ENCODE results near the gene ZNRF1. TPM values are rescaled to one million over a fixed set of nuclear protein-coding genes. Genes with fewer than 3 reads are reported as not detected.

The ZNRF1 gene
- 22.1 and 29.5 TPM in 2 replicates for total RNA-seq

DNA sequence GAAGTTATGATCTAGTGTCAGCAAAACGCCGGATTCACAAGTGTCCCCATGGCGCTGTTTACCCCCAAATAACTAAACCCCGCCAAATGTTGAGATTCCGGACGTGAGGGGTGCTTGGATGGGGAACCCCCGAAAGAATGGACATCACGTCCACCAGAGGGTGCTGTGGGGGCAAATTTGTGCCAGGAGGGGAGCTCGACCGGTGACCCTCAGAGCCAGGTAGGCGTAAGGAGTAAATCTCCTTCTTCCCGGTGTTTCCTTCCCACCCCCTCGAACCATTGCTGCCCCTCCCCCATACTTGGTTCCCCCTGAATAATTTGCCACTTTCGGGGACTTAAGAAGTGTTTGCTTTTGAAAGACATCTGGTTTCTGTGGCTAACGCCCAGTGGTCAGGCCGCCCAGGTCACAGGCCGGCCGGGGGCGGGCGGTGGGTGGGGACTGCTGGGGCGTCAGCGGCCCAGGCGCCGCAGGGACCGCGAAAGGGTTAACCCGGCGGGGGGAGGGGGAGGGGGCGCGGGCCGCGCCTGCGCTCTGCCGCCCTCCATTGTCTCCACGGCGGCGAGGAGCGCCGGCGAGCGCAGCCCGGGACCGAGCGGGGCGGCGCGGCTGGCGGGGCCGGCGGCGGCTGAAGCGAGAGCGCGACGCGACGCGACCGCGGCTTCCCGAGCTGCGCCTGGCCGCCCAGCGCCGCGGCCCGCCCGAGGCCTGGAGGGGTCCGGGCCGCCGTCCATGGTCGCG is at the start of gene ZNRF1:
Gene ZNRF1, plus strand, starts transcription at position 544 of the 738 bp plus-strand sequence. CDS start 648 bp downstream, outside the sequence.

DNA sequence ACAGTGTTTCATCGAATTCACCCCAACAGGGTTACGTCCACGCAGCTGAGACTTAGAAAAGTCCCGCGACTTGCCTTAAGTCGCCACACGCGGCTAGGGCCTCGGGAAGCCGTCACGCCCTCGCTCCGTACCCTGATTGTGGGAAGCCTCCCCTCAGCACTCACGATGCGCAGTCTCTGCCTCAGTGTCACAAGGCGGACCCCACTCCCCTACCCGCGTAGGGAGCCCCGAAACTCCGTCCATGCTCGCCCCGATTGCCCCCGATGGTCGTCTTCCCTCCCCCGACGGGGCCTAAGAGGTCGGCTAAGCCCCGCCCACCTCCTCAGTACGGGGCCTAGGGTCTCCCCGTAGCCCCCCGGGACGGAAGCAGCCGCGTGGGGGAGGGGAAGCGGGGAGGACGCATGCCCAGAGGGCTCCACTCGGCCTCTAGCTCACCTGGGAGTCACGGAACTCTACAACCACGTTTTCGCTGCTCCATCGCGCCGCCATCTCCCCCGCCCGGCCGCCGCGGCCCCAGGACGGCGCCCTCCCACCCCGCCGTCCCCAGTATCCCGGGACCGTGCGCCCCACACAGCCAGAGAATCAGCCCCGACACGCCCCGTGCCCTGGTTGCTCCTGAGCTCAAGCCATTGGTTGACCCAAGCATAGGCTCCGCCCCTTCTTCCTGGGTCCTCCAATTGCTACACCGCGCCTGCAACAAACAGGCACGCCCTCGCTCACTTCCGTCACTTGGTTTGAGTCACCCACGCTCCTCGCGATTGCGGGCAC is 14.1 kb upstream of the ZNRF1 start, which contains the start of gene WDR59:
Gene WDR59, minus strand, starts transcription at position 595 of the 768 bp plus-strand sequence. Its CDS starts 106 bp downstream, at position 489.

DNA sequence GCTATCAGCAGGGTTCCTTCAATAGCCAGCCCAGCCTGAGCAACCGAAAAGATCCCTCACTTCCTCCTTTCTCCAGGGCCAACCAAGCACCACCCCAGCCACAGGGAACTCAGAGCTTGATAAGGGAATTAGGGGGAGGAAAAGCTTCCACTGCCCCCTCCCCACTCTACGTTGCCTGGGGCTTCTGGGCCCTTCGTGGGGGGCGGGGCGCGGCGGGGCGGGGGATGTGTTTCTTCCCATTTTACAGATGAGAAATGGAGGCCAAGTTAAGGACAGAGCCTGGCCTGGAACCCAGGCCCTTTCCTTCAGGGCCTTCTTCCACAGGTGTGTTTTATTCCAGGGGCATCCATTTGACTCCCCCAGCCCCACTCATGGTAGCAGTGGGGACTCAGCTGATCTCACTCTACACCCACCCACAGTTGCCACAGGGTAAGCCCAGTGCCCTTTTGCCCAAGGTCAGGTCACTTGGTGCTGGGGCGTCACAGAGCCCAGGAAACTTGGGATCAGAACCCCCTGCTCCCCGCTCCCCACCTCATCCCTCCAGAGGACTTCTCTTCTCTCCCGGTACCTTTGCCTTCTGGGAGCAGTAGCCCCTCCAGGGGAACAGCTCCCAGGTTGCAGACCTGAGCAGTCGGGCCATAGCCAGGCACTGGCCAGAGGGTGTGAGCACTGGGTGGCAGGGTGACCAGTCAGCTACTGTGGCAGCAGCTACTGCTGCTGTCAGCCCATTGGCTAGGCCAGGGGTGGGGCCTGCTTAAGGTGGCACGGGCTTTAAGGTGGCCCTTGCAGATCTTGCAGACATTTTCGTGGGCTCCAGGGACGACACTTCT is 117.5 kb downstream of the ZNRF1 start, which contains the start of gene LDHD:
Gene LDHD, minus strand, starts transcription at position 700 of the 830 bp plus-strand sequence. Its CDS starts 60 bp downstream, at position 640.

DNA sequence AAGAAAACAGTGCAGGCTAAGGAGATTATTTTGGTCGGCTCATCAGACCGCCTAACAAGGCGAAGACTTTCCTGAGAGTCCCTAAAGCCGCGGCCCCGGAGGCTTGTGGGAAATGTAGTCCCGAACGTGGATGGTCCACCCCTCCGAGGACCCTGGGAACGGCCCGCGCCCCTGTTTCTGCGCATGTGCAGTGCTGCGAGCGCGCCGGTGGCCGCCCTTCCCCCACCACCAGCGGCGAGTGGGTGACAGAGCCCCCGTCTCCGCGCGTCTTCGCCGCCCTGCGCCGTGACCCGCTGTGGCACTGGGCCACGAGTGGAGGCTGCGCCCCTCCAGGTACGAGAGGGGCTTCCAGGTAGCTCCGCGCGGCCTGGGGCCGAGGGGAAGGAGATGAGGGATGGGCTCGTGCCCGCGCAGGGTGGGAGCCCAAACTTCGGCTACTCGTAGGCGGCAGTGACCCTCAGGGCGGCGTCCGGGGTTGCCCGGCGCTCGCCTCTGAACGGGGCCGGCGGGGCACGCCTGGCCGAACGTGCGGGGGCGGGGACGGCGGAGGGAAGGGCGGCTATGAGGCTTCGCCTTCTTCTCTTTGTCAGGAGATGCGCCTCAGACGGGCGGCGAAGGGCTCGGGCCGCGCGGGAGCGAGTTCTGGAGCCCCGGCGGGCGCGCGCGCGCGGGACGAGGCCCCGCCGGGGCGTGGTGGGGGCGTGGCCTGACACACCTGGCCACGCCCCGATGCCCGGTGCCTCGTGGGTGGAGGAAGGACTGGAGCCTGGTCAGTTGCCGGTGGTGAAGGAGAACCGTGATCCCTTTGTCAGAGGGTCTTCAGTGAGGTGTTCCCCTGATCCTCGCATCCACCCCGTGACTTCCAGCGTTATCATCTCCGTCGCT is 149.7 kb downstream of the ZNRF1 start, which contains the start of gene ZFP1:
Gene ZFP1, plus strand, starts transcription at position 214 of the 885 bp plus-strand sequence. CDS start 4,428 bp downstream, outside the sequence.

Other genes starting within 250 kb of the ZNRF1 start
- gene FA2H, start 224.2 kb upstream of the ZNRF1 start, total RNA-seq = not detected in 2 replicates
- 15.4 and 24.6 TPM in 2 replicates for gene WDR59, start 13.9 kb upstream of the ZNRF1 start, total RNA-seq
- gene LDHD, start 117.8 kb downstream of the ZNRF1 start, total RNA-seq = 0.34 and 0.40 TPM in 2 replicates
- 5.7 and 6.9 TPM in 2 replicates for gene ZFP1, start 149.5 kb downstream of the ZNRF1 start, total RNA-seq
- gene CTRB2, start 208.1 kb downstream of the ZNRF1 start, total RNA-seq = not detected in 2 replicates
- gene CTRB1, start 220.0 kb downstream of the ZNRF1 start, total RNA-seq = not detected in 2 replicates

Data from mammary microvascular endothelial cell (primary cell).